K562 (cell line): ENCODE data around the gene SERPINE2. TPM values are rescaled to one million over a fixed set of nuclear protein-coding genes. Genes with fewer than 3 reads are reported as not detected.

Experiments used
- ATAC-seq: fragments of 200-7000 bp; cut with Tn5 transposase; 3 replicates; pipeline ENCODE4 v1.9.1; 2020; ENCODE audit warnings: moderate library complexity
- BruUV-seq: library from RNA; stranded (reverse); fragments of 400-500 nt; replicated peaks from 2 replicates; lab custom pipeline; 2021; lab: Mats Ljungman, UMichigan
- CTCF ChIA-PET: fragments of 300-600 bp; formaldehyde crosslinking; extraction: SDS; loops from one replicate; lab custom pipeline; 2021; ENCODE audit warnings: low intra/inter-chr PET ratio; lab: Yijun Ruan, JAX
- POLR2A ChIA-PET: fragments of 300-600, 350-650 bp; sonication (Branson Sonifier 250); formaldehyde crosslinking; extraction: SDS; loops from one replicate; lab custom pipeline; 2021; ENCODE audit warnings: antibody characterized with exemption, inconsistent platforms; lab: Yijun Ruan, JAX
- DNase-seq, 4 experiments: peaks; one replicate each; pipeline versions ENCODE4 v3.0.0 to v3.0.0-alpha.2; 2011 to 2018; ENCODE audit warnings: low spot score in 3 of 4, mixed read lengths in 3 of 4; ENCODE audit errors: extremely low read depth in 1 of 4
- FAIRE-seq: peaks from 2 replicates; lab custom pipeline; 2011; peaks lifted over from hg19 to GRCh38; lab: Jason Lieb, UNC
- H2AFZ ChIP-seq: 2 replicates; pipeline ENCODE4 v1.6.0; 2011; ENCODE audit warnings: low read depth, low read length, control low read depth, inconsistent platforms
- H3K27ac ChIP-seq: fragments of 200-600 bp; 3 replicates; pipeline ENCODE4 v1.8.0; 2011; ENCODE audit warnings: low read depth, mild to moderate bottlenecking, control low read depth, inconsistent platforms, low read length, moderate library complexity, mixed read lengths; ENCODE audit errors: extremely low read depth
- H3K27me3 ChIP-seq, 2 experiments: fragments of 300-600 bp in 1 of 2; 2 replicates in 1 of 2; 3 replicates in 1 of 2; pipeline versions ENCODE4 v1.6.0 to v1.8.0; 2011; ENCODE audit warnings: inconsistent platforms in 2 of 2, low read length in 2 of 2, mild to moderate bottlenecking in 1 of 2, mixed read lengths in 1 of 2, moderate library complexity in 1 of 2; ENCODE audit not compliant: control insufficient read depth in 2 of 2, insufficient read depth in 2 of 2
- H3K36me3 ChIP-seq: fragments of 300-600 bp; 3 replicates; pipeline ENCODE4 v1.8.0; 2011; ENCODE audit warnings: mild to moderate bottlenecking, low read length, inconsistent platforms; ENCODE audit not compliant: control insufficient read depth, insufficient read depth
- H3K4me1 ChIP-seq, 2 experiments: fragments of 200-600 bp in 1 of 2; replicated peaks in 1 of 2; 2 replicates in 1 of 2; 3 replicates in 1 of 2; pipeline versions ENCODE4 v1.5.1 to v1.8.0; 2011; ENCODE audit warnings: inconsistent platforms in 2 of 2, low read length in 2 of 2, mild to moderate bottlenecking in 1 of 2, mixed read lengths in 1 of 2, moderate library complexity in 1 of 2; ENCODE audit not compliant: control insufficient read depth in 2 of 2, insufficient read depth in 2 of 2
- H3K4me2 ChIP-seq: 2 replicates; pipeline ENCODE4 v1.6.1; 2011; ENCODE audit warnings: low read length, control low read depth, inconsistent platforms, mixed read lengths; ENCODE audit not compliant: insufficient read depth
- H3K4me3 ChIP-seq: fragments of 200-600 bp; sonication (generic), shearing (Covaris generic); 2 replicates; pipeline ENCODE4 v1.5.1; 2016; ENCODE audit warnings: control low read depth, inconsistent platforms
- H3K79me2 ChIP-seq: fragments of 200-600 bp; 3 replicates; pipeline ENCODE4 v1.8.0; 2011; ENCODE audit warnings: low read length, inconsistent platforms; ENCODE audit not compliant: control insufficient read depth, insufficient read depth
- H3K9ac ChIP-seq, 2 experiments: 2 replicates each; pipeline versions ENCODE4 v1.6.0 to v1.6.1; 2011; ENCODE audit warnings: low read depth in 2 of 2, low read length in 2 of 2, control low read depth in 1 of 2, inconsistent platforms in 1 of 2, mild to moderate bottlenecking in 1 of 2, mixed read lengths in 1 of 2; ENCODE audit not compliant: insufficient read depth in 1 of 2
- H3K9me1 ChIP-seq: one replicate; pipeline ENCODE4 v1.6.0; 2011; ENCODE audit warnings: inconsistent platforms, mild to moderate bottlenecking, low read length, moderate library complexity; ENCODE audit not compliant: control insufficient read depth, insufficient read depth
- H3K9me3 ChIP-seq: replicated peaks from 2 replicates; pipeline ENCODE4 v1.5.1; 2011; ENCODE audit warnings: low read depth, low read length, inconsistent platforms; ENCODE audit not compliant: control insufficient read depth, insufficient read depth
- H4K20me1 ChIP-seq: replicated peaks from 2 replicates; pipeline ENCODE4 v1.6.1; 2011; ENCODE audit warnings: low read length, inconsistent platforms, mixed read lengths; ENCODE audit not compliant: control insufficient read depth, insufficient read depth
- ARID1B ChIP-seq: fragments of 450-650 bp; IDR thresholded peaks from 2 replicates; pipeline ENCODE4 v1.6.1; 2016; ENCODE audit warnings: antibody characterized with exemption, mild to moderate bottlenecking, inconsistent platforms
- BDP1 ChIP-seq: IDR thresholded peaks from 3 replicates; pipeline ENCODE4 v1.6.1; 2011; ENCODE audit not compliant: insufficient read length, insufficient read depth
- CC2D1A ChIP-seq: fragments of 450-650 bp; IDR thresholded peaks from 2 replicates; pipeline ENCODE4 v1.6.1; 2017; ENCODE audit warnings: mild to moderate bottlenecking
- E2F4 ChIP-seq: sonication (generic); formaldehyde crosslinking; IDR thresholded peaks from 2 replicates; pipeline ENCODE4 v1.8.0; 2022; ENCODE audit warnings: mild to moderate bottlenecking, low read depth, missing genetic modification reagents
- FOXA3 ChIP-seq, 2 experiments: fragments of 450-650 bp in 1 of 2; sonication (generic) in 1 of 2; formaldehyde crosslinking; IDR thresholded peaks in 1 of 2; conservative IDR thresholded peaks in 1 of 2; 2 replicates each; pipeline versions ENCODE4 v1.4.0 to v1.8.0; 2020 to 2022; ENCODE audit warnings: mild to moderate bottlenecking in 2 of 2, missing genetic modification reagents in 1 of 2
- HDAC8 ChIP-seq: fragments of 450-650 bp; IDR thresholded peaks from 2 replicates; pipeline ENCODE4 v1.6.1; 2016; ENCODE audit warnings: mild to moderate bottlenecking, missing genetic modification characterization, moderate library complexity, missing compliant biosample characterization
- HMG20A ChIP-seq: fragments of 450-650 bp; formaldehyde crosslinking; conservative IDR thresholded peaks from 2 replicates; pipeline ENCODE4 v1.4.0; 2020; ENCODE audit warnings: mild to moderate bottlenecking, mixed read lengths
- KHSRP ChIP-seq: fragments of 450-650 bp; IDR thresholded peaks from 2 replicates; pipeline ENCODE4 v1.6.1; 2017
- LCOR ChIP-seq: sonication (generic); formaldehyde crosslinking; IDR thresholded peaks from 2 replicates; pipeline ENCODE4 v1.8.0; 2022; ENCODE audit warnings: mild to moderate bottlenecking, missing genetic modification reagents
- NCOR1 ChIP-seq: fragments of 450-650 bp; IDR thresholded peaks from 2 replicates; pipeline ENCODE4 v1.6.1; 2016; ENCODE audit warnings: mild to moderate bottlenecking, moderate library complexity
- NFE2L1 ChIP-seq: fragments of 450-650 bp; IDR thresholded peaks from 2 replicates; pipeline ENCODE4 v1.6.1; 2016; ENCODE audit warnings: missing genetic modification characterization, low read depth, mild to moderate bottlenecking, missing compliant biosample characterization, moderate library complexity, borderline replicate concordance
- RAD51 ChIP-seq: fragments of 450-650 bp; IDR thresholded peaks from 2 replicates; pipeline ENCODE4 v1.7.1; 2016; ENCODE audit warnings: low read depth, mild to moderate bottlenecking, borderline replicate concordance
- RBM25 ChIP-seq: fragments of 200-400 bp; formaldehyde crosslinking; IDR thresholded peaks from 2 replicates; pipeline ENCODE4 v1.6.1; 2018; ENCODE audit warnings: low read length, low read depth, moderate library complexity; ENCODE audit not compliant: severe bottlenecking
- SRF ChIP-seq, 2 experiments: fragments of 250-450, 450-650 bp in 1 of 2; sonication (Bioruptor Pico) in 1 of 2; sonication (generic) in 1 of 2; formaldehyde crosslinking; IDR thresholded peaks; 2 replicates each; pipeline versions ENCODE4 v1.5.0 to v1.5.1; 2020 to 2022; ENCODE audit warnings: mild to moderate bottlenecking in 1 of 2, missing genetic modification reagents in 1 of 2
- TOE1 ChIP-seq, 2 experiments: fragments of 450-650 bp in 1 of 2; sonication (generic) in 1 of 2; formaldehyde crosslinking in 1 of 2; IDR thresholded peaks; 2 replicates each; pipeline versions ENCODE4 v1.7.1 to v1.8.0; 2016 to 2022; ENCODE audit warnings: borderline replicate concordance in 2 of 2, mild to moderate bottlenecking in 2 of 2, antibody characterized with exemption in 1 of 2, inconsistent platforms in 1 of 2, low read depth in 1 of 2, missing genetic modification reagents in 1 of 2, moderate library complexity in 1 of 2
- USF1 ChIP-seq: sonication (generic); formaldehyde crosslinking; IDR thresholded peaks from 2 replicates; pipeline ENCODE4 v1.9.0; 2022; ENCODE audit warnings: mild to moderate bottlenecking, missing genetic modification reagents
- ZBTB1 ChIP-seq: sonication (generic); formaldehyde crosslinking; IDR thresholded peaks from 2 replicates; pipeline ENCODE4 v1.8.1; 2023; ENCODE audit warnings: missing genetic modification reagents, low read depth, mild to moderate bottlenecking, borderline replicate concordance
- ZEB2 ChIP-seq: fragments of 450-650 bp; IDR thresholded peaks from 2 replicates; pipeline ENCODE4 v1.6.1; 2016
- ZFP30 ChIP-seq: fragments of 250-450 bp; sonication (Bioruptor Pico); IDR thresholded peaks from 2 replicates; pipeline ENCODE4 v1.8.0; 2022; ENCODE audit warnings: moderate library complexity, mild to moderate bottlenecking, inconsistent platforms, borderline replicate concordance
- ZNF444 ChIP-seq: fragments of 250-450 bp; sonication (Bioruptor Pico); IDR thresholded peaks from 2 replicates; pipeline ENCODE4 v1.4.0; 2020; ENCODE audit warnings: mild to moderate bottlenecking, moderate library complexity
- ZNF778 ChIP-seq: fragments of 450-650 bp; formaldehyde crosslinking; IDR thresholded peaks from 2 replicates; pipeline ENCODE4 v1.4.0; 2020; ENCODE audit warnings: mild to moderate bottlenecking, moderate library complexity
- ZNF785 ChIP-seq: fragments of 250-450 bp; sonication (Bioruptor Pico); IDR thresholded peaks from 2 replicates; pipeline ENCODE4 v1.4.0; 2020; ENCODE audit warnings: mild to moderate bottlenecking
- WGBS: fragments of 100-300 bp; shearing (Covaris generic); methylation state at CpG from one replicate; pipeline ENCODE4 v1.1.6; 2016; ENCODE audit warnings: low coverage, mixed read lengths; ENCODE audit not compliant: insufficient coverage; ENCODE audit errors: missing lambda C conversion rate; 5-methylcytosine and 5-hydroxymethylcytosine counted together
- in situ Hi-C: fragments of 300-500 bp; cut with MboI; formaldehyde crosslinking; loops from 4 replicates; pipeline ENCODE4 v1.15.0; 2018; ENCODE audit warnings: inconsistent platforms, mixed read lengths
- intact Hi-C: fragments of 100-400 bp; cut with micrococcal nuclease; formaldehyde crosslinking; loops from 2 replicates; pipeline ENCODE4 v1.14.2; 2022
- polyA plus RNA-seq, 8 experiments: library from polyadenylated mRNA; depleted of rRNA in 4 of 8; stranded (reverse) in 5 of 8; unstranded in 3 of 8; fragments of >200 nt; fragmentation: Nextera tagmentation in 2 of 8; fragmentation: Illumina TruSeq in 1 of 8; extraction: Ambion mirVana in 2 of 8; extraction: Trizol in 1 of 8; gene quantifications; 2 replicates each; pipeline versions ENCODE4 v1.2.1 to v1.2.3, GENCODE V29; 2011 to 2014; ENCODE audit warnings: inconsistent platforms in 1 of 8, missing spikeins in 1 of 8
- total RNA-seq, 7 experiments: library from RNA; depleted of rRNA in 6 of 7; stranded (reverse); fragments of >200 nt in 6 of 7; fragmentation: Illumina TruSeq in 2 of 7; extraction: Trizol in 2 of 7; gene quantifications; 2 replicates each; pipeline versions ENCODE4 v1.2.1 to v1.2.3, GENCODE V29; 2011 to 2021; ENCODE audit warnings: low replicate concordance in 1 of 7

SERPINE2 gene
- total and polyA plus RNA-seq, 9 of the 15 experiments (the other 6 are each of a cell fraction or from before 2014, with no cell fraction given), result 0.03 to 0.16 (median 0.13) TPM; not detected in 6

GRCh38 chr2:224085246-224085645 is 46.2 kb upstream of the SERPINE2 start (continued):
- TF ChIP-seq TOE1 (IDR thresholded peaks at IDR 0.05; ENCODE audit: borderline replicate concordance) (no peak), TOE1 (CRISPR knock-in tag; IDR thresholded peaks at IDR 0.05; ENCODE audit: borderline replicate concordance, low read depth) (no peak), NCOR1 (no peak), ARID1B (no peak), SRF (CRISPR knock-in tag; IDR thresholded peaks at IDR 0.05) (no peak), ZNF778 (no peak), ZNF785 (CRISPR knock-in tag) (no peak), RBM25 (no peak), HMG20A (no peak), NFE2L1 (no peak), KHSRP (no peak), ZBTB1 (CRISPR knock-in tag) (no peak)

- Histone ChIP-seq H3K36me3 (no peaks in the 10 kb centered on the region), H3K27ac (no peak overlapping the region), H2AFZ (no peak overlapping the region), H3K9me1 (no peaks in the 10 kb centered on the region), H3K27me3 (no peaks in the 10 kb centered on the region), H3K79me2 (no peaks in the 10 kb centered on the region), H3K4me3 (no peak overlapping the region), H4K20me1 (no peaks in the 10 kb centered on the region), H3K4me1 (no peaks in the 10 kb centered on the region), H3K9ac (no peak overlapping the region), H3K4me2 (no peak overlapping the region), H3K9me3 (no peaks in the 10 kb centered on the region)
- 18% methylated on average over 3 of the region's 3 CpGs for WGBS
- ChIA-PET POLR2A (no interaction called here), CTCF (no interaction called here)
- in situ Hi-C loops, result no loop called here
- FAIRE-seq (no peak), DNase-seq (peak; percentile 2 to 18 (median 14)), ATAC-seq (peak; percentile 66)
- no TSS peak for BruUV-seq
- intact Hi-C loops, result no loop called here
- TF ChIP-seq ZNF444 (CRISPR knock-in tag) (no peak), HDAC8 (tag) (no peak), ZFP30 (CRISPR knock-in tag) (no peak), USF1 (CRISPR knock-in tag) (peak; percentile 37; the same call in 1 of the 2 replicates), E2F4 (no peak), RAD51 (peak; percentile 58; the same call in 1 of the 2 replicates), FOXA3 (CRISPR knock-in tag; conservative IDR thresholded peaks at IDR 0.05 in 1 of 2, IDR thresholded peaks at IDR 0.05 in 1 of 2) (no peak), CC2D1A (no peak), LCOR (CRISPR knock-in tag) (no peak), BDP1 (no peak), ZEB2 (no peak)
Observed at GRCh38 chr2:224084266-224084892, 45.3 kb upstream of the SERPINE2 start.
